Vagina (tissue), 2 donors: ENCODE results near the gene ZNF808.

Source experiments
- POLR2A ChIP-seq, 2 donors: fragments of 450-650 bp; IDR thresholded peaks; one replicate each; pipeline ENCODE4 v1.6.1; 2017; ENCODE audit warnings: antibody characterized with exemption in 2 of 2, mild to moderate bottlenecking in 2 of 2, moderate library complexity in 2 of 2
- TF ChIP-seq, protein P1 (sequence below), 3 experiments: fragments of 450-650 bp in 2 of 3; fragments of 200-600 bp in 1 of 3; sonication (generic) in 1 of 3; IDR thresholded peaks; one replicate each; pipeline ENCODE4 v1.5.1; 2017 to 2019; ENCODE audit warnings: antibody characterized with exemption in 3 of 3, mild to moderate bottlenecking in 2 of 3, moderate library complexity in 2 of 3

DNA sequence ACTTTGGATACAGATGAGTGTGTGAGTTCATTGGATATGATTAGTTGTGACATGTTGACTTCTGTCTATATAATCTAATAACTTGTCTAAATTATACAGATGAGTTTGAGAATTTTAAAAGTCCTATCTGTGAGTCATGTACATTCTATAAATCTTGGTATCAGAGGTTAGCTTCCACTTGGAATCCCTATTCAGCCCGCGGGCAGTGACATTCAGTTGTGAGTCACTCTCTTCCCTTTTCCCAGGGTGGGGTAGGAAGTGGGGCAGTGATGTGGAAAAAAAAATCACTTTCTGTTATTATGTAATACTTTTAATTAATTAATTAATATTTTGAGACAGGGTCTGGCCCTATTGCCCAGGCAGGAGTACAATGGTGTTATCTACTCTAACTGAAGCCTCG lies 33.0 kb upstream of the ZNF808 start:
- no peak for TF ChIP-seq POLR2A (IDR thresholded peaks at IDR 0.05)
- TF ChIP-seq, protein P1, sequence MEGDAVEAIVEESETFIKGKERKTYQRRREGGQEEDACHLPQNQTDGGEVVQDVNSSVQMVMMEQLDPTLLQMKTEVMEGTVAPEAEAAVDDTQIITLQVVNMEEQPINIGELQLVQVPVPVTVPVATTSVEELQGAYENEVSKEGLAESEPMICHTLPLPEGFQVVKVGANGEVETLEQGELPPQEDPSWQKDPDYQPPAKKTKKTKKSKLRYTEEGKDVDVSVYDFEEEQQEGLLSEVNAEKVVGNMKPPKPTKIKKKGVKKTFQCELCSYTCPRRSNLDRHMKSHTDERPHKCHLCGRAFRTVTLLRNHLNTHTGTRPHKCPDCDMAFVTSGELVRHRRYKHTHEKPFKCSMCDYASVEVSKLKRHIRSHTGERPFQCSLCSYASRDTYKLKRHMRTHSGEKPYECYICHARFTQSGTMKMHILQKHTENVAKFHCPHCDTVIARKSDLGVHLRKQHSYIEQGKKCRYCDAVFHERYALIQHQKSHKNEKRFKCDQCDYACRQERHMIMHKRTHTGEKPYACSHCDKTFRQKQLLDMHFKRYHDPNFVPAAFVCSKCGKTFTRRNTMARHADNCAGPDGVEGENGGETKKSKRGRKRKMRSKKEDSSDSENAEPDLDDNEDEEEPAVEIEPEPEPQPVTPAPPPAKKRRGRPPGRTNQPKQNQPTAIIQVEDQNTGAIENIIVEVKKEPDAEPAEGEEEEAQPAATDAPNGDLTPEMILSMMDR (IDR thresholded peaks at IDR 0.05), result no peak
